ENCODE measurements around the gene ERC1. TPM values are rescaled to one million over a fixed set of nuclear protein-coding genes. Genes with fewer than 3 reads are reported as not detected.

Gene ERC1
- total RNA-seq, 1 donor from 2014 or later = 79.5 TPM

DNA sequence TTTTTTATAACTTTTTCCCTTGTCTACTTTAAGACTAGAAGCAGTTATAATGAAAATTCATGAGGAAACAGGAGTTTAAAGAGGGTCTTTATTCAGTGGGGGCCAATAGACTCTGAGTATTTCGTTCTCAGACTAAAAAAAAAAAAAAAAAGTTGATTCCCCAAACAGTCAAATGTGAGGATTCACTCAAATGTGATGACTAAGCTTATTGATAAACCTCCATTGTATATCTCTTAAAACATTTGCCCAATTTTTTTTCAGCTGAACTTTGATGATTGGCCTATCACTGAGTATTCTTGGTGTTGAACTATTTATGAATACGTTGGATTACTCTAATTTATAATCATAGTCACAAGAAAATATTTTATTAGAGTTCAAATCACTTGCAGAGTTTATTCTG is 265.3 kb downstream of the ERC1 start:
- Mint-ChIP-seq H3K4me3 (ENCODE audit: unreplicated experiment) (no peak overlapping the region), H3K27ac (ENCODE audit: unreplicated experiment) (no peak overlapping the region), H3K9me3 (ENCODE audit: unreplicated experiment) (no peaks in the 10 kb centered on the region), H3K4me1 (ENCODE audit: unreplicated experiment) (peaks cover 12% of the 10 kb centered on the region), H3K27me3 (ENCODE audit: unreplicated experiment) (no peaks in the 10 kb centered on the region), H3K36me3 (ENCODE audit: unreplicated experiment) (peaks cover 14% of the 10 kb centered on the region)
- TF ChIP-seq, protein P1, sequence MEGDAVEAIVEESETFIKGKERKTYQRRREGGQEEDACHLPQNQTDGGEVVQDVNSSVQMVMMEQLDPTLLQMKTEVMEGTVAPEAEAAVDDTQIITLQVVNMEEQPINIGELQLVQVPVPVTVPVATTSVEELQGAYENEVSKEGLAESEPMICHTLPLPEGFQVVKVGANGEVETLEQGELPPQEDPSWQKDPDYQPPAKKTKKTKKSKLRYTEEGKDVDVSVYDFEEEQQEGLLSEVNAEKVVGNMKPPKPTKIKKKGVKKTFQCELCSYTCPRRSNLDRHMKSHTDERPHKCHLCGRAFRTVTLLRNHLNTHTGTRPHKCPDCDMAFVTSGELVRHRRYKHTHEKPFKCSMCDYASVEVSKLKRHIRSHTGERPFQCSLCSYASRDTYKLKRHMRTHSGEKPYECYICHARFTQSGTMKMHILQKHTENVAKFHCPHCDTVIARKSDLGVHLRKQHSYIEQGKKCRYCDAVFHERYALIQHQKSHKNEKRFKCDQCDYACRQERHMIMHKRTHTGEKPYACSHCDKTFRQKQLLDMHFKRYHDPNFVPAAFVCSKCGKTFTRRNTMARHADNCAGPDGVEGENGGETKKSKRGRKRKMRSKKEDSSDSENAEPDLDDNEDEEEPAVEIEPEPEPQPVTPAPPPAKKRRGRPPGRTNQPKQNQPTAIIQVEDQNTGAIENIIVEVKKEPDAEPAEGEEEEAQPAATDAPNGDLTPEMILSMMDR (IDR thresholded peaks at IDR 0.05) = no peak
- DNase-seq (ENCODE audit: extremely low spot score, unreplicated experiment) = no peak

DNA sequence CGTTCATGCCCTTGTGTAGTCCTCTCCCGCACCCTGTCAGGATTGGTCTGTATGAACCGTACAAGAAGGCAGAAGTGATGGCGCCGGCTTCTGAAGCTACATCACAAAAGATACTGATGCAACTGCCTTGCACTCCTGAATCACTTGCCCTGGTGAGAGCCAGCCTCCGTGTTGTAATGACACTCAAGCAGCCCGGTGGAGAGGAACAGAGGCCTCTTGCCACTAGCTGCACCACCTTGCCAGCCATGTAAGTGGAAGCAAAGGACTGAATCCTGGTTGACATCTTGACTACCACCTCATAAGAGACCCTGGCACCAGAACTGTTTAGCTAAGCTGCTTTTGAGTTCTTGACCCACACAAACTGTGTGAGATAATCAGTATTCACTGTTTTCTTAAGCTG is 266.0 kb downstream of the ERC1 start:
- Mint-ChIP-seq H3K4me3 (ENCODE audit: unreplicated experiment) (no peak overlapping the region), H3K4me1 (ENCODE audit: unreplicated experiment) (peaks cover 12% of the 10 kb centered on the region), H3K9me3 (ENCODE audit: unreplicated experiment) (no peaks in the 10 kb centered on the region), H3K27me3 (ENCODE audit: unreplicated experiment) (no peaks in the 10 kb centered on the region), H3K27ac (ENCODE audit: unreplicated experiment) (no peak overlapping the region), H3K36me3 (ENCODE audit: unreplicated experiment) (peaks cover 21% of the 10 kb centered on the region)
- DNase-seq (ENCODE audit: extremely low spot score, unreplicated experiment) = no peak
- TF ChIP-seq, protein P1 (IDR thresholded peaks at IDR 0.05) = no peak

DNA sequence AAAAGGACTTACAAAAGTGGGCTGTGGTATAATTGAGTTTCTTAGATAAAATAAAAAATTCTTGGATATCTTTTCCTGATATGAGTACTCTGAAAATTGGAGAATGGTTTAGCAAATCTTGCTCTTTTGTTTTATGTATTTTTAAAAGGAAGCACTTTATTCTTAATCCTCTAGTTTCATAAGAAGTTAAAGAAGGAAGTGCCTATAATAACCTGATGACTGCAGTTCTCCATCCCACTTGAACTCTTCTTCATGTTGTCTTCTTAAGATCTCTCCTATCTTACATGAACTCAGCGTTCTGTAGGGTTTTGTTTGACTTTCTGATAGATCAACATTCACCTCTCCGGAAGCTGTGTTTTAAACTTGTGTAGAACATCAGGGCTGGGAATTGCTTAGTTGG is 271.0 kb downstream of the ERC1 start:
- peaks cover 6% of the 10 kb centered on the region for H3K4me1 Mint-ChIP-seq (ENCODE audit: unreplicated experiment)
- no peaks in the 10 kb centered on the region for H3K27me3 Mint-ChIP-seq (ENCODE audit: unreplicated experiment)
- H3K36me3 Mint-ChIP-seq (ENCODE audit: unreplicated experiment) = peaks cover 23% of the 10 kb centered on the region
- no peak for DNase-seq (ENCODE audit: extremely low spot score, unreplicated experiment)
- no peaks in the 10 kb centered on the region for H3K9me3 Mint-ChIP-seq (ENCODE audit: unreplicated experiment)
- no peak overlapping the region for H3K27ac Mint-ChIP-seq (ENCODE audit: unreplicated experiment)
- no peak overlapping the region for H3K4me3 Mint-ChIP-seq (ENCODE audit: unreplicated experiment)
- TF ChIP-seq, protein P1 (IDR thresholded peaks at IDR 0.05) = no peak

DNA sequence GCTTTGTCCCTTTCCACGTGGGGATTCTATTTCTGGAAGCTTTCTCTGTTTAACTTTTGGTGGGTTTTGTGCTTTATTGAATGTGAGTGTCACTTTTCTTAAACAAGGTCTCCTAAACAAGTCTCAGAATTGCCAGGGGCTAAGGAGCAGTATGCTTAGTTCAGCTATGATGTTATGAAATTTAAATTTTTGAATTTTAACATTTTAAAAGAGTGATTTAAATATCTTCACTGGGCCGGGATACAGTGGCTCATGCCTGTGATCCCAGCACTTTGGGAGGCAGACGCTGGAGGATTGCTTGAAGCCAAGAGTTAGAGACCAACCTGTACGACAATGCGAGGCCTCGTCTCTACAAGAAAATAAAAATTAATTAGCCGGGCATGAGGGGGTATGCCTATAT is 276.2 kb downstream of the ERC1 start:
- Mint-ChIP-seq H3K9me3 (ENCODE audit: unreplicated experiment) (no peaks in the 10 kb centered on the region), H3K27me3 (ENCODE audit: unreplicated experiment) (no peaks in the 10 kb centered on the region), H3K4me1 (ENCODE audit: unreplicated experiment) (peaks cover 5% of the 10 kb centered on the region), H3K4me3 (ENCODE audit: unreplicated experiment) (no peak overlapping the region), H3K36me3 (ENCODE audit: unreplicated experiment) (peaks cover 23% of the 10 kb centered on the region), H3K27ac (ENCODE audit: unreplicated experiment) (no peak overlapping the region)
- DNase-seq (ENCODE audit: extremely low spot score, unreplicated experiment) = no peak
- TF ChIP-seq, protein P1 (IDR thresholded peaks at IDR 0.05) = no peak

DNA sequence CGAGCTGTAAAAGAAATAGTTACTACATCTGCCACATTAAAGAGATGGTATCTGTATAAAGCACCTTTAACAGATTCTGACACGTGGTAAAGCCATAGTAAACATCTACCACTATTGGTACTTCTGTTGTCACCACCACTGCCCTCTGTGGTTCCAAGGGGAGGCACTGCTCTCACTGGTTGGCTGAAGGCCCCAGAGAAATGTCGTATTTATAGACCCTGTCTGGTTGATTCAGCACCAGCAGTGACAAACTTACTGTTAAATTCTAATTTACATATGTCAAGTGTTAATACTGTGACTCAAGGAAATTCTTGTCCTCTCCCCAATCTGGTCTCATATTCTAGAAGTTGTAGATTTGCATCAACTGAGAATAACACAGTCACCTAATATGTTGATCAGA is 281.1 kb downstream of the ERC1 start:
- H3K9me3 Mint-ChIP-seq (ENCODE audit: unreplicated experiment) = no peaks in the 10 kb centered on the region
- H3K36me3 Mint-ChIP-seq (ENCODE audit: unreplicated experiment) = peaks cover 16% of the 10 kb centered on the region
- no peak overlapping the region for H3K4me3 Mint-ChIP-seq (ENCODE audit: unreplicated experiment)
- TF ChIP-seq, protein P1 (IDR thresholded peaks at IDR 0.05) = no peak
- H3K27ac Mint-ChIP-seq (ENCODE audit: unreplicated experiment) = no peak overlapping the region
- H3K4me1 Mint-ChIP-seq (ENCODE audit: unreplicated experiment) = no peaks in the 10 kb centered on the region
- no peak for DNase-seq (ENCODE audit: extremely low spot score, unreplicated experiment)
- no peaks in the 10 kb centered on the region for H3K27me3 Mint-ChIP-seq (ENCODE audit: unreplicated experiment)
